ENCODE data around the gene EMILIN1.

EMILIN1 gene

DNA sequence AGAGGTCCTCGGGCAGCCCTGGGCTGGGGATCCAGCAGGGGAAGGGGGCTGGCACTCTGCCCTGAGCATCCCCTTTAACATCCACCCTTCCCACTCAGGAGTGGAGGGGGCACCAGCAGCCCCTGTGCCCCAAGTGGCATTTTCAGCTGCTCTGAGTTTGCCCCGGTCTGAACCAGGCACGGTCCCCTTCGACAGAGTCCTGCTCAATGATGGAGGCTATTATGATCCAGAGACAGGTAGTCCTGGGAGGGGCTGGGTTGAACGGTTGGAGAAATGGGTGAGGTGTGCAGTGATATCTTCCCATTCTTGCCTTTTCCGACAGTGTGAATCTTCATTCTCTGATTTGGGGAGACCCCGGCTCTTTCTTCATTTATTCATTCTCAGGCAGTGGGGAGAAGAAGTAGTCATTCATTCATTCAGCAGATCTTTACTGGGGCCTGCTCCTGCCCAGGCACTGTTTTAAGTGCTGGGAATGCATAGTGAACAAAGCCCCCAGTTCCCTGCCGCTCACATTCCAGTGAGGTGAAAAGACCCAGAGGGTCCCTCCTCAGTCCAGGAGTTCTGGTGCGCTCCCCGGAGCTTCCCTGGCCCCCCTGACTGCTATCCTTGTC is 6.8 kb downstream of the EMILIN1 start:
- Mint-ChIP-seq H3K9me3 (no peaks in the 10 kb centered on the region), H3K27ac (no peak overlapping the region)

DNA sequence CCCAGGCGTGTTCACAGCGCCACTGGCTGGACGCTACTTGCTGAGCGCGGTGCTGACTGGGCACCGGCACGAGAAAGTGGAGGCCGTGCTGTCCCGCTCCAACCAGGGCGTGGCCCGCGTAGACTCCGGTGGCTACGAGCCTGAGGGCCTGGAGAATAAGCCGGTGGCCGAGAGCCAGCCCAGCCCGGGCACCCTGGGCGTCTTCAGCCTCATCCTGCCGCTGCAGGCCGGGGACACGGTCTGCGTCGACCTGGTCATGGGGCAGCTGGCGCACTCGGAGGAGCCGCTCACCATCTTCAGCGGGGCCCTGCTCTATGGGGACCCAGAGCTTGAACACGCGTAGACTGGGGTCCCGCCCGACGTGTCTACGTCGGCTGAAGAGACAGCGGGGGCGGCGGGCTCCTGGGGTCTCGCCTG is 7.3 kb downstream of the EMILIN1 start:
- peak overlapping the region; percentile 62 for H3K4me3 Mint-ChIP-seq
- TF ChIP-seq, protein P1, sequence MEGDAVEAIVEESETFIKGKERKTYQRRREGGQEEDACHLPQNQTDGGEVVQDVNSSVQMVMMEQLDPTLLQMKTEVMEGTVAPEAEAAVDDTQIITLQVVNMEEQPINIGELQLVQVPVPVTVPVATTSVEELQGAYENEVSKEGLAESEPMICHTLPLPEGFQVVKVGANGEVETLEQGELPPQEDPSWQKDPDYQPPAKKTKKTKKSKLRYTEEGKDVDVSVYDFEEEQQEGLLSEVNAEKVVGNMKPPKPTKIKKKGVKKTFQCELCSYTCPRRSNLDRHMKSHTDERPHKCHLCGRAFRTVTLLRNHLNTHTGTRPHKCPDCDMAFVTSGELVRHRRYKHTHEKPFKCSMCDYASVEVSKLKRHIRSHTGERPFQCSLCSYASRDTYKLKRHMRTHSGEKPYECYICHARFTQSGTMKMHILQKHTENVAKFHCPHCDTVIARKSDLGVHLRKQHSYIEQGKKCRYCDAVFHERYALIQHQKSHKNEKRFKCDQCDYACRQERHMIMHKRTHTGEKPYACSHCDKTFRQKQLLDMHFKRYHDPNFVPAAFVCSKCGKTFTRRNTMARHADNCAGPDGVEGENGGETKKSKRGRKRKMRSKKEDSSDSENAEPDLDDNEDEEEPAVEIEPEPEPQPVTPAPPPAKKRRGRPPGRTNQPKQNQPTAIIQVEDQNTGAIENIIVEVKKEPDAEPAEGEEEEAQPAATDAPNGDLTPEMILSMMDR (IDR thresholded peaks at IDR 0.05): no peak
- H3K9me3 Mint-ChIP-seq: no peaks in the 10 kb centered on the region
- no peaks in the 10 kb centered on the region for H3K36me3 Mint-ChIP-seq (ENCODE audit: low read depth)
- peak; percentile 54 for DNase-seq
- peaks cover 29% of the 10 kb centered on the region for H3K27me3 Mint-ChIP-seq (ENCODE audit: low read depth, poor library complexity)
- H3K27ac Mint-ChIP-seq: no peak overlapping the region
- peaks cover 36% of the 10 kb centered on the region for H3K4me1 Mint-ChIP-seq

More for the DNA sequence above, 6.8 kb downstream of the EMILIN1 start:
- peaks cover 29% of the 10 kb centered on the region for H3K27me3 Mint-ChIP-seq (ENCODE audit: low read depth, poor library complexity)
- TF ChIP-seq, protein P1 (IDR thresholded peaks at IDR 0.05): no peak
- H3K36me3 Mint-ChIP-seq (ENCODE audit: low read depth): no peaks in the 10 kb centered on the region
- H3K4me1 Mint-ChIP-seq: peaks cover 41% of the 10 kb centered on the region
- DNase-seq: no peak
- peak overlapping the region; percentile 62 for H3K4me3 Mint-ChIP-seq

- no peaks in the 10 kb centered on the region for H3K36me3 Mint-ChIP-seq (ENCODE audit: low read depth)
- no peak overlapping the region for H3K27ac Mint-ChIP-seq
- peak; percentile 98 for DNase-seq
- H3K4me1 Mint-ChIP-seq: peaks cover 31% of the 10 kb centered on the region
- H3K4me3 Mint-ChIP-seq: peak overlapping the region; percentile 81
- peaks cover 33% of the 10 kb centered on the region for H3K27me3 Mint-ChIP-seq (ENCODE audit: low read depth, poor library complexity)
- H3K9me3 Mint-ChIP-seq: no peaks in the 10 kb centered on the region
- TF ChIP-seq, protein P1 (IDR thresholded peaks at IDR 0.05): peak; percentile 73
Measured at GRCh38 chr2:27086090-27086723, 7.8 kb downstream of the EMILIN1 start.

DNA sequence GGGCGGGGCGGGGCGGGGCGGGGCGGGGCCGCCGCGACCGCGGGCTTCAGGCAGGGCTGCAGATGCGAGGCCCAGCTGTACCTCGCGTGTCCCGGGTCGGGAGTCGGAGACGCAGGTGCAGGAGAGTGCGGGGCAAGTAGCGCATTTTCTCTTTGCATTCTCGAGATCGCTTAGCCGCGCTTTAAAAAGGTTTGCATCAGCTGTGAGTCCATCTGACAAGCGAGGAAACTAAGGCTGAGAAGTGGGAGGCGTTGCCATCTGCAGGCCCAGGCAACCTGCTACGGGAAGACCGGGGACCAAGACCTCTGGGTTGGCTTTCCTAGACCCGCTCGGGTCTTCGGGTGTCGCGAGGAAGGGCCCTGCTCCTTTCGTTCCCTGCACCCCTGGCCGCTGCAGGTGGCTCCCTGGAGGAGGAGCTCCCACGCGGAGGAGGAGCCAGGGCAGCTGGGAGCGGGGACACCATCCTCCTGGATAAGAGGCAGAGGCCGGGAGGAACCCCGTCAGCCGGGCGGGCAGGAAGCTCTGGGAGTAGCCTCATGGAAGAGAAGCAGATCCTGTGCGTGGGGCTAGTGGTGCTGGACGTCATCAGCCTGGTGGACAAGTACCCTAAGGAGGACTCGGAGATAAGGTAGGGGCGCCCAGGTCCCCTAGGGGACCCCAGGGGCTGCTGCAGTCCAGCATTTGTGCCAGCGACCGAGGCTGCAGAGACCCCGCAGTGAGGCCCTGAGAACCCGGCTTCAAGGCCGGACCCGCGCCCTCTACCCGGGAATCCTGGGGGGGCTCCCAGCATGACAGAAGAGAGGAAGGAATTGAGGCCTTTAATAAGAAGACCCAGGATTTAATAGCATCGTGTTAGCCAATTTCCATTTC is 8.5 kb downstream of the EMILIN1 start, which contains the start of gene KHK:
TSS of gene KHK (plus strand) at position 49 of the 870 bp plus-strand sequence. CDS start at position 537, 488 bp downstream.
- DNase-seq: peak; percentile 58
- Mint-ChIP-seq H3K27ac (no peak within 1 kb of the TSS), H3K4me1 (peaks cover 29% of the 10 kb centered on the region), H3K36me3 (ENCODE audit: low read depth) (no peaks in the 10 kb centered on the region), H3K4me3 (peak within 1 kb of the TSS; percentile 81), H3K27me3 (ENCODE audit: low read depth, poor library complexity) (peaks cover 34% of the 10 kb centered on the region), H3K9me3 (no peaks in the 10 kb centered on the region)
- TF ChIP-seq, protein P1 (IDR thresholded peaks at IDR 0.05): no peak

GRCh38 chr2:27087823-27088410 is 9.5 kb downstream of the EMILIN1 start:
- H3K9me3 Mint-ChIP-seq: no peaks in the 10 kb centered on the region
- peaks cover 39% of the 10 kb centered on the region for H3K4me1 Mint-ChIP-seq
- TF ChIP-seq, protein P1 (IDR thresholded peaks at IDR 0.05): no peak

More at GRCh38 chr2:27087823-27088410, 9.5 kb downstream of the EMILIN1 start:
- Mint-ChIP-seq H3K4me3 (peak overlapping the region; percentile 46), H3K36me3 (ENCODE audit: low read depth) (no peaks in the 10 kb centered on the region), H3K27ac (no peak overlapping the region), H3K27me3 (ENCODE audit: low read depth, poor library complexity) (peaks cover 36% of the 10 kb centered on the region)
- no peak for DNase-seq

Measured in nephron progenitor cell (in vitro differentiated cells).